Measurements from ENCODE around the gene GALNS. TPM values are rescaled to one million over a fixed set of nuclear protein-coding genes. Genes with fewer than 3 reads are reported as not detected.

The GALNS gene
- total RNA-seq, 1 donor from 2014 or later, result 38.9 TPM

- intact Hi-C loops (cut with micrococcal nuclease), result no loop called here
These were observed 38.2 kb downstream of the GALNS start for GRCh38 chr16:88818575-88818874.

GRCh38 chr16:88817785-88818574, 38.8 kb downstream of the GALNS start:
- intact Hi-C loops (cut with micrococcal nuclease), result no loop called here

GRCh38 chr16:88816736-88817535, 39.8 kb downstream of the GALNS start:
- intact Hi-C loops (cut with micrococcal nuclease), result loop anchor here (1.0 kb wide), 1 partner anchor 350 kb away; no protein-coding TSS in a partner anchor

GRCh38 chr16:88815901-88816589, 40.7 kb downstream of the GALNS start:
- intact Hi-C loops (cut with micrococcal nuclease), result loop anchor here (1.0 kb wide), 2 partner anchors 351 to 400 kb away; no protein-coding TSS in a partner anchor

- intact Hi-C loops (cut with micrococcal nuclease), result loop anchor here (1.0 kb wide), 1 partner anchor 401 kb away; no protein-coding TSS in a partner anchor
These were observed 41.5 kb downstream of the GALNS start for GRCh38 chr16:88815227-88815626.

- intact Hi-C loops (cut with micrococcal nuclease), result no loop called here
These were observed 42.6 kb downstream of the GALNS start for GRCh38 chr16:88814144-88814502.

GRCh38 chr16:88813269-88814143, 43.2 kb downstream of the GALNS start:
- intact Hi-C loops (cut with micrococcal nuclease), result no loop called here

GRCh38 chr16:88812513-88813268, 44.1 kb downstream of the GALNS start:
- intact Hi-C loops (cut with micrococcal nuclease), result no loop called here

- intact Hi-C loops (cut with micrococcal nuclease), result loop anchor here (1.0 to 2.0 kb wide), 3 partner anchors 9 to 359 kb away; partner anchors contain the start of genes CDH15, CDT1 and TRAPPC2L
These were observed 44.8 kb downstream of the GALNS start, which contains the start of gene APRT for GRCh38 chr16:88811769-88812512. APRT (minus strand) TSS chr16:88811928; CDS start chr16:88811899, 29 bp downstream.

- intact Hi-C loops (cut with micrococcal nuclease), result loop anchor here (1.0 to 2.0 kb wide), 3 partner anchors 8 to 360 kb away; partner anchors contain the start of genes CDH15, CDT1 and TRAPPC2L
These were observed 45.6 kb downstream of the GALNS start for GRCh38 chr16:88810912-88811768.

GRCh38 chr16:88810166-88810911, 46.4 kb downstream of the GALNS start:
- intact Hi-C loops (cut with micrococcal nuclease), result loop anchor here (2.0 kb wide), 1 partner anchor 360 kb away; the partner anchor contains the start of gene CDH15

- intact Hi-C loops (cut with micrococcal nuclease), result loop anchor here (2.0 kb wide), 1 partner anchor 361 kb away; the partner anchor contains the start of gene CDH15
These were observed 47.0 kb downstream of the GALNS start for GRCh38 chr16:88809676-88810165.

- intact Hi-C loops (cut with micrococcal nuclease), result no loop called here
These were observed 47.6 kb downstream of the GALNS start for GRCh38 chr16:88809068-88809675.

GRCh38 chr16:88807626-88808453, 48.9 kb downstream of the GALNS start:
- intact Hi-C loops (cut with micrococcal nuclease), result no loop called here

GRCh38 chr16:88807142-88807625, 49.6 kb downstream of the GALNS start:
- intact Hi-C loops (cut with micrococcal nuclease), result no loop called here

Measured in T-helper 2 cell treated with Interferon-gamma antibody and Interleukin-4, amounts not matched to agents 100 ng/mL and 5 ng/mL, for 36 hours (primary cell).